GM23248 (cell line): ENCODE measurements around the gene AKNA. TPM values are rescaled to one million over a fixed set of nuclear protein-coding genes. Genes with fewer than 3 reads are reported as not detected.

Experiments used
- DNase-seq: peaks from one replicate; pipeline ENCODE4 v3.0.0-alpha.2; 2015
- H2AFZ ChIP-seq: fragments of 200-600 bp; sonication (generic); 2 replicates; pipeline ENCODE4 v1.6.1; 2016; ENCODE audit warnings: antibody characterized with exemption
- H3F3A ChIP-seq: fragments of 200-600 bp; sonication (generic); 2 replicates; pipeline ENCODE4 v1.6.1; 2016; ENCODE audit warnings: mild to moderate bottlenecking, antibody characterized with exemption, mixed run types; ENCODE audit not compliant: insufficient read depth
- H3K27ac ChIP-seq: fragments of 200-600 bp; sonication (generic); 2 replicates; pipeline ENCODE4 v1.5.1; 2016; ENCODE audit warnings: mild to moderate bottlenecking
- H3K27me3 ChIP-seq: fragments of 200-600 bp; sonication (generic); replicated peaks from 2 replicates; pipeline ENCODE4 v1.6.1; 2016; ENCODE audit warnings: mild to moderate bottlenecking; ENCODE audit not compliant: insufficient read depth
- H3K36me3 ChIP-seq: fragments of 200-600 bp; sonication (generic); 2 replicates; pipeline ENCODE4 v1.6.1; 2016; ENCODE audit warnings: low read depth, mild to moderate bottlenecking
- H3K4me1 ChIP-seq: fragments of 200-600 bp; sonication (generic); 2 replicates; pipeline ENCODE4 v1.6.1; 2016; ENCODE audit warnings: mild to moderate bottlenecking; ENCODE audit not compliant: insufficient read depth
- H3K4me2 ChIP-seq: fragments of 200-600 bp; sonication (generic); one replicate; pipeline ENCODE4 v1.6.1; 2016; ENCODE audit warnings: mild to moderate bottlenecking; ENCODE audit not compliant: unreplicated experiment
- H3K4me3 ChIP-seq: fragments of 200-600 bp; sonication (generic); 2 replicates; pipeline ENCODE4 v1.5.1; 2016; ENCODE audit warnings: mild to moderate bottlenecking
- H3K79me2 ChIP-seq: fragments of 200-600 bp; sonication (generic); 2 replicates; pipeline ENCODE4 v1.6.1; 2016; ENCODE audit warnings: mild to moderate bottlenecking; ENCODE audit not compliant: insufficient read depth
- H3K9ac ChIP-seq: fragments of 200-600 bp; sonication (generic); 2 replicates; pipeline ENCODE4 v1.6.1; 2016; ENCODE audit warnings: mild to moderate bottlenecking
- H3K9me2 ChIP-seq: fragments of 200-600 bp; sonication (generic); 2 replicates; pipeline ENCODE4 v1.6.1; 2016; ENCODE audit warnings: mixed run types, mild to moderate bottlenecking, moderate library complexity; ENCODE audit not compliant: insufficient read depth
- H3K9me3 ChIP-seq: fragments of 200-600 bp; sonication (generic); one replicate; pipeline ENCODE4 v1.6.1; 2017; ENCODE audit warnings: low read depth
- H4K20me1 ChIP-seq: fragments of 200-600 bp; sonication (generic); 2 replicates; pipeline ENCODE4 v1.6.0; 2016; ENCODE audit not compliant: insufficient read depth
- EZH2 ChIP-seq: fragments of 200-600 bp; sonication (generic); IDR thresholded peaks from 2 replicates; pipeline ENCODE4 v1.6.1; 2018; ENCODE audit warnings: antibody characterized with exemption, mild to moderate bottlenecking; ENCODE audit not compliant: insufficient read depth, poor library complexity, severe bottlenecking
- EZH2phosphoT487 ChIP-seq: fragments of 200-600 bp; sonication (generic); IDR thresholded peaks from 2 replicates; pipeline ENCODE4 v1.6.1; 2018; ENCODE audit warnings: antibody characterized with exemption, moderate library complexity, mild to moderate bottlenecking, low read depth; ENCODE audit not compliant: insufficient read depth
- WGBS, 2 experiments: methylation state at CpG; one replicate each; pipeline ENCODE4 v1.1.6; 2015 to 2017; ENCODE audit warnings: low lambda C conversion rate in 2 of 2, low coverage in 1 of 2; ENCODE audit errors: missing lambda C conversion rate in 2 of 2; 5-methylcytosine and 5-hydroxymethylcytosine counted together
- in situ Hi-C: fragments of 300-500 bp; cut with MboI; formaldehyde crosslinking; loops from 2 replicates; pipeline ENCODE4 v1.15.0; 2020
- polyA plus RNA-seq: library from polyadenylated mRNA; unstranded; fragments of >200 nt; fragmentation: Nextera tagmentation; extraction: Ambion mirVana; gene quantifications from 2 replicates; pipeline ENCODE4 v1.2.1, GENCODE V29; 2016
- total RNA-seq: library from RNA; depleted of rRNA; stranded (reverse); fragments of >200 nt; shearing (Covaris generic); gene quantifications from 2 replicates; pipeline ENCODE4 v1.2.3, GENCODE V29; 2014

AKNA gene
- total and polyA plus RNA-seq, 2 experiments from 2014 or later: 1.8 to 6.6 TPM

GRCh38 chr9:114339130-114339908 is 48.5 kb downstream of the AKNA start:
- peak; percentile 77 for DNase-seq
- H3K9me3 ChIP-seq: no peaks in the 10 kb centered on the region
- no peaks in the 10 kb centered on the region for H3K27me3 ChIP-seq
- no peak overlapping the region for H3K4me2 ChIP-seq
- H3K4me1 ChIP-seq: no peaks in the 10 kb centered on the region
- peaks cover 5% of the 10 kb centered on the region; the same call in 1 of the 2 replicates for H3K36me3 ChIP-seq
- H3K9me2 ChIP-seq: no peaks in the 10 kb centered on the region
- H3K4me3 ChIP-seq: no peak overlapping the region
- TF ChIP-seq EZH2: no peak
- TF ChIP-seq EZH2phosphoT487: no peak
- in situ Hi-C loops: no loop called here
- H3F3A ChIP-seq: no peaks in the 10 kb centered on the region
- H3K9ac ChIP-seq: no peak overlapping the region
- no peaks in the 10 kb centered on the region for H4K20me1 ChIP-seq
- WGBS, 2 experiments: 63 to 66% methylated on average over 16 of the region's 16 CpGs
- no peak overlapping the region for H3K27ac ChIP-seq
- no peak overlapping the region for H2AFZ ChIP-seq
- H3K79me2 ChIP-seq: no peaks in the 10 kb centered on the region

GRCh38 chr9:114338187-114338586 is 49.6 kb downstream of the AKNA start:
- Histone ChIP-seq H3K4me2 (no peak overlapping the region), H3K9ac (no peak overlapping the region), H3F3A (no peaks in the 10 kb centered on the region), H3K27ac (no peak overlapping the region), H3K36me3 (peaks cover 4% of the 10 kb centered on the region; the same call in 1 of the 2 replicates), H3K79me2 (no peaks in the 10 kb centered on the region), H4K20me1 (no peaks in the 10 kb centered on the region), H3K27me3 (no peaks in the 10 kb centered on the region), H3K9me2 (no peaks in the 10 kb centered on the region), H2AFZ (no peak overlapping the region), H3K4me1 (no peaks in the 10 kb centered on the region), H3K9me3 (no peaks in the 10 kb centered on the region), H3K4me3 (no peak overlapping the region)
- in situ Hi-C loops: no loop called here
- TF ChIP-seq EZH2phosphoT487 (no peak), EZH2 (no peak)
- WGBS, 2 experiments: 86 to 92% methylated on average over 2 of the region's 2 CpGs
- no peak for DNase-seq

GRCh38 chr9:114336699-114337395 is 50.9 kb downstream of the AKNA start:
- Histone ChIP-seq H3K36me3 (no peaks in the 10 kb centered on the region), H2AFZ (no peak overlapping the region), H3K9me3 (no peaks in the 10 kb centered on the region), H3K4me1 (no peaks in the 10 kb centered on the region), H3K79me2 (no peaks in the 10 kb centered on the region), H3F3A (no peaks in the 10 kb centered on the region), H3K27me3 (no peaks in the 10 kb centered on the region), H3K4me2 (no peak overlapping the region), H4K20me1 (no peaks in the 10 kb centered on the region), H3K9me2 (no peaks in the 10 kb centered on the region), H3K27ac (no peak overlapping the region), H3K9ac (no peak overlapping the region), H3K4me3 (no peak overlapping the region)
- TF ChIP-seq EZH2phosphoT487: no peak
- 87 to 88% methylated on average over 23 of the region's 23 CpGs for WGBS, 2 experiments
- DNase-seq: no peak
- in situ Hi-C loops: no loop called here

- 89 to 90% methylated on average over 10 of the region's 10 CpGs for WGBS, 2 experiments
- H3F3A ChIP-seq: no peaks in the 10 kb centered on the region
- no peaks in the 10 kb centered on the region for H3K9me3 ChIP-seq
- no peak overlapping the region for H3K27ac ChIP-seq
- no peaks in the 10 kb centered on the region for H3K4me1 ChIP-seq
- no peaks in the 10 kb centered on the region for H3K9me2 ChIP-seq
- no peaks in the 10 kb centered on the region for H3K36me3 ChIP-seq
- no peak for DNase-seq
- no peaks in the 10 kb centered on the region for H4K20me1 ChIP-seq
- no peaks in the 10 kb centered on the region for H3K27me3 ChIP-seq
- H2AFZ ChIP-seq: no peak overlapping the region
- no peak overlapping the region for H3K9ac ChIP-seq
- H3K79me2 ChIP-seq: no peaks in the 10 kb centered on the region
- no peak overlapping the region for H3K4me3 ChIP-seq
- H3K4me2 ChIP-seq: no peak overlapping the region
- no peak for TF ChIP-seq EZH2
- TF ChIP-seq EZH2phosphoT487: no peak
- in situ Hi-C loops: no loop called here
These were observed 51.6 kb downstream of the AKNA start for GRCh38 chr9:114336157-114336556.
